ENCODE data around the gene SMC4.

The SMC4 gene

GRCh38 chr3:160480931-160481330 lies 81.5 kb downstream of the SMC4 start:
- DNase-seq, result no peak

GRCh38 chr3:160481856-160482255 lies 82.4 kb downstream of the SMC4 start:
- no peak for DNase-seq

- no peak for DNase-seq
Measured at GRCh38 chr3:160482796-160483195, 83.3 kb downstream of the SMC4 start.
